ENCODE measurements around the gene EIF2B2.
A peak's percentile ranks its signal among the peaks of the same experiment; 100 is the strongest.

Gene EIF2B2

DNA sequence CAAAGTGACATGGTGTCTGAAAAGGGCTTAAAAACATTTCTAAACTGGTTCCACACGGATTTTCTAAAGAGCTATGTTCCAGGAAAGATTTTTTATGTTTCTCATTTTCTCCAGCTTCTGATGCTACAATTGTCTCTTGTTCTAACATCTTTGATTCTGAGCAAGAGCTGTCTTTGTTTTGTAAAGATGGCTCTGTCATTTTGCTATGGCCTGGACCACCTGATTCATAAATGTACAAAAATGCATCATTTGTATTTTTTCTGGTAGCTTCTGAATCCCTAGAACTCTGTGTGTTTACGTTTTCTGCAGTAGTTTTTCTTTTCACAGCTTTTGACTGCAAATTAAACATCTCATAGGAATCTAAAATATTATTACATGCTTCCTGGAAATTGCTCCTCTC, 45.4 kb downstream of the EIF2B2 start:
- FAIRE-seq (no peak), DNase-seq (ENCODE audit: insufficient read length) (no peak)
- TF ChIP-seq TAF1 (IDR thresholded peaks at IDR 0.05; ENCODE audit: borderline replicate concordance, low read depth, low read length) (no peak), POLR2AphosphoS5 (IDR thresholded peaks at IDR 0.05; ENCODE audit: low read depth, low read length) (no peak), POLR2A (IDR thresholded peaks at IDR 0.05; ENCODE audit: low read depth, low read length) (no peak)

GRCh38 chr14:75049136-75049535, 46.4 kb downstream of the EIF2B2 start:
- DNase-seq (ENCODE audit: insufficient read length), result no peak
- no peak for FAIRE-seq
- TF ChIP-seq POLR2AphosphoS5 (IDR thresholded peaks at IDR 0.05; ENCODE audit: low read depth, low read length), result no peak
- no peak for TF ChIP-seq POLR2A (IDR thresholded peaks at IDR 0.05; ENCODE audit: low read depth, low read length)
- no peak for TF ChIP-seq TAF1 (IDR thresholded peaks at IDR 0.05; ENCODE audit: borderline replicate concordance, low read depth, low read length)

DNA sequence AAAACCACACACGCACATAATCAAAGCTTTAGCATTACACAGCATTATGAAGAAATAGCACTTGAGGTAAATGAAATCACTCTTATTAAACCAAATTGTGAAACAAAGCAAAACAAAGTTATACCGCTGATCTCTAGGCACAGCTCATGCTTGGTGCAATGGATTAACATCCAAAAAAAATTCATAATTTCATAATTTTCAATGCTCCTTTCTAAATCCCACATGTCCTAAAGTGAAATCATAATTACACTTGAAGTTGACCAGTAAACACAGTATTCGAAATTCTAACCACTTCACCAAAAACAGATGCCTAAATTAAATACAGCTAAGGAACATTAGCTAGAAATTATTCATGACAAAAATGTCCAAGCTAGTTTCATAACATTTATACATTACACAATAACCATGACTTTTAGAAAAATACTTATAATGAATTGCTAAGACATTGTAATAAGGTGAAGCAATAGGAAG, 47.0 kb downstream of the EIF2B2 start:
- no peak for DNase-seq (ENCODE audit: insufficient read length)
- FAIRE-seq, result no peak
- TF ChIP-seq POLR2A (IDR thresholded peaks at IDR 0.05; ENCODE audit: low read depth, low read length) (no peak), POLR2AphosphoS5 (IDR thresholded peaks at IDR 0.05; ENCODE audit: low read depth, low read length) (no peak), TAF1 (IDR thresholded peaks at IDR 0.05; ENCODE audit: borderline replicate concordance, low read depth, low read length) (no peak)

GRCh38 chr14:75050852-75051555, 48.3 kb downstream of the EIF2B2 start, which contains the start of gene MLH3:
Gene MLH3, minus strand, starts transcription at chr14:75051467. Its CDS starts 1,812 bp downstream, at chr14:75049655.
- peak; percentile 97 for FAIRE-seq
- DNase-seq (ENCODE audit: insufficient read length), result peak; percentile 72
- TF ChIP-seq POLR2A (IDR thresholded peaks at IDR 0.05; ENCODE audit: low read depth, low read length), result peak; percentile 69; the same call in 1 of the 2 replicates
- no peak for TF ChIP-seq TAF1 (IDR thresholded peaks at IDR 0.05; ENCODE audit: borderline replicate concordance, low read depth, low read length)
- TF ChIP-seq POLR2AphosphoS5 (IDR thresholded peaks at IDR 0.05; ENCODE audit: low read depth, low read length), result peak; percentile 63

DNA sequence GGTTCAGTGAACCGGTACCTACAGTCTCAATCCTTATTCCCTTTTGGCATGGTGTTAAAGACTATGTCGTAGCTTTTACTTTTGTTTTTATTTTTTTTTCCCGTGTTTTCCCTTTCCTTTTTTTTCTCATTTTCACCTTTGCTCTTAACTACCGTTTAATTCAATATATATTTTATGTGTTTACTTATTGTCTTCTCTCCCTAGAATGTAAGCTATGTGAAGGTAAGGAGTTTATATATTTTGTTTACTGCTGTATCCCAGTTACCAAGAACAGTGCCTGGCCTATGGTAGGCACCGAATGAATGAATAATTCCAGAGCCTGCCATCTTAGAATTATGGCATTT, 48.8 kb downstream of the EIF2B2 start:
- no peak for FAIRE-seq
- no peak for DNase-seq (ENCODE audit: insufficient read length)

DNA sequence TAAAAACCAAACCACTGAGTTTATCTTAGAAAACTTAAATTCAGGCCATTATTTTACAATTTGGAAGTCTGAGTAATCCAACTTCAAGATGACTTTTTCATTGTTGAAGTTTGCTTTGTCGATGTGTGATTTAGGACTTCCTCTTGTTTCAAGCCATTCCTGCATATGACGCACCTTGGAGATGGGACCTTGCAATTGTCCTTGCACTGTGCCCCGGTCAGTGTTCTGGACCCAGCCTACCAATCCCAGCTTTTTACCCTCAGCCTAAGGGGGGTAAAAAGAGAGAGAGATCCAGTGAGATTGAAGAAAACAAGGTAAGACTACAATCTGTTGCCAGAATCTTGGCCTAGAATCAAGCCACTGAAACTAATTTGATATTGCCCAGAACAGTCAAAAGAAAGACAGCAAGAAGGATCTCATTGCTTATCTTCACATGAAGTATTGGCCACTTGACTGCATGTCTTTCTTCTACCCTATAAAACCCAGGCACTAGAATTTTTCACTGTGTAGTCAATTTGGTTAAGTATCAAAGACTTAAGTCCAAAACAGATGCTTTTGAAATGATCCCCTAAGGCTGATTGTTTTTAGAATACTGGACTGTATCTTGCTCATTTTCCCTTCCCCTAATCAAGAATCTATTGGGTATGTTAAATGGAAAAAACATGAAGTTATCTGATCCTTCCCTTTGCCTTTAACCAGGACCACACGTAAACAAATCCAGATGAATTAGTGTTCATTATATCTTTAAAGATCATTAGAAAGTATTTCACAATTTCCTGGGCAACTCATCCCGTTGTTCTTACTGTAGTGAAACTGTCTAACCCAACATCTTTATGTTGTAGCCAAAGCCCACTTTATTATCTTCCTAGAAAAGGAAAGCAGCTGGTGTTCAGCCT, 50.9 kb downstream of the EIF2B2 start:
- FAIRE-seq, result no peak

More for the DNA sequence above, 48.8 kb downstream of the EIF2B2 start:
- TF ChIP-seq POLR2AphosphoS5 (IDR thresholded peaks at IDR 0.05; ENCODE audit: low read depth, low read length) (no peak), TAF1 (IDR thresholded peaks at IDR 0.05; ENCODE audit: borderline replicate concordance, low read depth, low read length) (no peak), POLR2A (IDR thresholded peaks at IDR 0.05; ENCODE audit: low read depth, low read length) (no peak)

GRCh38 chr14:75054421-75054820, 51.7 kb downstream of the EIF2B2 start:
- FAIRE-seq (no peak), DNase-seq (ENCODE audit: insufficient read length) (no peak)
- TF ChIP-seq POLR2AphosphoS5 (IDR thresholded peaks at IDR 0.05; ENCODE audit: low read depth, low read length) (no peak), POLR2A (IDR thresholded peaks at IDR 0.05; ENCODE audit: low read depth, low read length) (no peak), TAF1 (IDR thresholded peaks at IDR 0.05; ENCODE audit: borderline replicate concordance, low read depth, low read length) (no peak)

More for the DNA sequence above, 50.9 kb downstream of the EIF2B2 start:
- no peak for TF ChIP-seq POLR2A (IDR thresholded peaks at IDR 0.05; ENCODE audit: low read depth, low read length)
- no peak for TF ChIP-seq TAF1 (IDR thresholded peaks at IDR 0.05; ENCODE audit: borderline replicate concordance, low read depth, low read length)
- TF ChIP-seq POLR2AphosphoS5 (IDR thresholded peaks at IDR 0.05; ENCODE audit: low read depth, low read length), result no peak
- DNase-seq (ENCODE audit: insufficient read length), result no peak

DNA sequence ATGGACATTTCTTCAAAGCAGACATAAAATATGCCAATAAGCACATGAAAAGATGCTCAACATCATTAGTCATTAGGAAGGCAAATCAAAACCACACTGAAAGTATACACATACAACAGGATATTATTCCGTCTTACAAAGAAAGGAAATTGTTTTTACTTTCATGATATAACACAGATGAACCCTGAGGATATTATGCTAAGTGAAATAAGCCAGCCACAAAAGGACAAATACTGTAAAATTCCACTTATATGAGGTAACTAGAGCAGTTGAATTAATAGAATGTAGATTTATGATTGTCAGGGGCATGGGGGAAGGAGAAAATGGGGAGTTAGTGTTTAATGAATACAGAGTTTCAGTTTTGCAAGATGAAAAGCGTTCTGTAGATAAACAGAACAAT, 56.9 kb downstream of the EIF2B2 start:
- TF ChIP-seq POLR2A (IDR thresholded peaks at IDR 0.05; ENCODE audit: low read depth, low read length), result no peak
- TF ChIP-seq TAF1 (IDR thresholded peaks at IDR 0.05; ENCODE audit: borderline replicate concordance, low read depth, low read length), result no peak
- TF ChIP-seq POLR2AphosphoS5 (IDR thresholded peaks at IDR 0.05; ENCODE audit: low read depth, low read length), result no peak
- FAIRE-seq, result no peak
- no peak for DNase-seq (ENCODE audit: insufficient read length)

DNA sequence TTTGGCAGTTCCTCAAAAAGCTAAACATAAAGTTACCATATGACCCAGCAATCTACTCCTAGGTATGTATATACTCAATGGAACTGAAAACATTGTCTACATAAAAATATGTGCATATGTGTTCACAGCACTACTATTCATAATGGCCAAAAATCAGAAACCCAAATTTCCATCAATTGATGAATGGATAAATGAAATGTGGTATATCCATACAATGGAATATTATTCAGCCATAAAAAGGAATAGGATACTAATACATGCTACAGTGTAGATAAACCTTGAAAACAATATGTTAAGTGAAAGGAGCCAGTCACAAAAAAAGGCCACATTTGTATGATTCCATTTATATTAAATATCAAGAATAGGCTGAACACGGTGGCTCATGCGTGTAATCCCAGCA, 57.7 kb downstream of the EIF2B2 start:
- FAIRE-seq, result no peak
- DNase-seq (ENCODE audit: insufficient read length), result no peak

More for the DNA sequence above, 57.7 kb downstream of the EIF2B2 start:
- TF ChIP-seq POLR2A (IDR thresholded peaks at IDR 0.05; ENCODE audit: low read depth, low read length) (no peak), POLR2AphosphoS5 (IDR thresholded peaks at IDR 0.05; ENCODE audit: low read depth, low read length) (no peak), TAF1 (IDR thresholded peaks at IDR 0.05; ENCODE audit: borderline replicate concordance, low read depth, low read length) (no peak)

Data from GM12892 (cell line).